ENCODE results near the gene VPS52.
A peak's percentile ranks its signal among the peaks of the same experiment; 100 is the strongest.
"Not testable (repeated sequence)": the region's sequence is repeated elsewhere in the genome, so short reads cannot be mapped to it uniquely, and the experiment has no call there.

Gene VPS52

GRCh38 chr6:33304216-33304615 lies 32.5 kb upstream of the VPS52 start:
- no peak for DNase-seq

GRCh38 chr6:33301877-33302276 lies 30.2 kb upstream of the VPS52 start:
- DNase-seq: no peak

GRCh38 chr6:33299237-33299944 lies 27.7 kb upstream of the VPS52 start:
- DNase-seq: peak; percentile 96

- peak; percentile 75 for DNase-seq
These were observed 27.1 kb upstream of the VPS52 start, which contains the start of gene RGL2 for GRCh38 chr6:33298773-33299236. TSS of gene RGL2 (minus strand) at chr6:33298942. CDS start at chr6:33298610, 332 bp downstream.

- peak; percentile 87 for DNase-seq
These were observed 26.5 kb upstream of the VPS52 start for GRCh38 chr6:33297956-33298772.

GRCh38 chr6:33297406-33297955 lies 25.8 kb upstream of the VPS52 start:
- DNase-seq: no peak

GRCh38 chr6:33296797-33297405 lies 25.2 kb upstream of the VPS52 start:
- no peak for DNase-seq

- no peak for DNase-seq
These were observed 24.1 kb upstream of the VPS52 start for GRCh38 chr6:33295621-33296369.

GRCh38 chr6:33294086-33294823 lies 22.6 kb upstream of the VPS52 start:
- no peak for DNase-seq

GRCh38 chr6:33292996-33293682 lies 21.5 kb upstream of the VPS52 start:
- DNase-seq: no peak

- DNase-seq: no peak
These were observed 18.8 kb upstream of the VPS52 start for GRCh38 chr6:33290459-33290858.

- DNase-seq: no peak
These were observed 18.2 kb upstream of the VPS52 start for GRCh38 chr6:33289784-33290315.

GRCh38 chr6:33288921-33289783 lies 17.5 kb upstream of the VPS52 start, which contains the start of the genes PFDN6 and WDR46:
TSS of gene PFDN6 (plus strand) at chr6:33289601. CDS start at chr6:33289857, 256 bp downstream.
TSS of gene WDR46 (minus strand) at chr6:33289239. CDS start at chr6:33289170, 69 bp downstream.
- peak; percentile 87 for DNase-seq

- DNase-seq: no peak
These were observed 16.7 kb upstream of the VPS52 start for GRCh38 chr6:33288141-33288920.

- no peak for DNase-seq
These were observed 15.6 kb upstream of the VPS52 start for GRCh38 chr6:33286946-33287914.

- DNase-seq: not testable (repeated sequence)
These were observed 13.5 kb upstream of the VPS52 start for GRCh38 chr6:33285214-33285613.

- no peak for DNase-seq
These were observed 8.9 kb upstream of the VPS52 start for GRCh38 chr6:33280539-33280938.
